GM21529 (cell line): Measurements from ENCODE around the gene ITGBL1.

Source experiments
- ATAC-seq: cut with Tn5 transposase; IDR thresholded peaks from one replicate; pipeline ENCODE4 v1.9.1; 2021; ENCODE audit not compliant: unreplicated experiment

The ITGBL1 gene

GRCh38 chr13:101691341-101691860 is 238.9 kb downstream of the ITGBL1 start:
- no peak for ATAC-seq

GRCh38 chr13:101695870-101696516 is 243.5 kb downstream of the ITGBL1 start:
- ATAC-seq = no peak

GRCh38 chr13:101697745-101698144 is 245.3 kb downstream of the ITGBL1 start:
- no peak for ATAC-seq

GRCh38 chr13:101698400-101698799 is 245.9 kb downstream of the ITGBL1 start:
- ATAC-seq = no peak

GRCh38 chr13:101700598-101700997 is 248.1 kb downstream of the ITGBL1 start:
- ATAC-seq = no peak

GRCh38 chr13:101703081-101703480 is 250.6 kb downstream of the ITGBL1 start:
- ATAC-seq = no peak

GRCh38 chr13:101703838-101704237 is 251.4 kb downstream of the ITGBL1 start:
- no peak for ATAC-seq

- ATAC-seq = no peak
Measured at GRCh38 chr13:101706651-101707050, 254.2 kb downstream of the ITGBL1 start.

GRCh38 chr13:101707659-101708058 is 255.2 kb downstream of the ITGBL1 start:
- ATAC-seq = no peak

GRCh38 chr13:101708115-101708514 is 255.6 kb downstream of the ITGBL1 start:
- ATAC-seq = no peak

GRCh38 chr13:101709952-101710351 is 257.5 kb downstream of the ITGBL1 start:
- ATAC-seq = no peak

GRCh38 chr13:101711307-101712025 is 259.0 kb downstream of the ITGBL1 start:
- ATAC-seq = no peak

GRCh38 chr13:101712026-101712348 is 259.5 kb downstream of the ITGBL1 start:
- ATAC-seq = no peak

GRCh38 chr13:101714195-101714594 is 261.7 kb downstream of the ITGBL1 start:
- no peak for ATAC-seq

GRCh38 chr13:101717353-101717752 is 264.9 kb downstream of the ITGBL1 start:
- ATAC-seq = no peak

GRCh38 chr13:101718496-101718895 is 266.0 kb downstream of the ITGBL1 start:
- ATAC-seq = no peak

- ATAC-seq = no peak
Measured at GRCh38 chr13:101726681-101727080, 274.2 kb downstream of the ITGBL1 start.

GRCh38 chr13:101727118-101727517 is 274.6 kb downstream of the ITGBL1 start:
- ATAC-seq = no peak

- ATAC-seq = no peak
Measured at GRCh38 chr13:101728021-101728420, 275.5 kb downstream of the ITGBL1 start.

- ATAC-seq = no peak
Measured at GRCh38 chr13:101728615-101729014, 276.1 kb downstream of the ITGBL1 start.

- ATAC-seq = no peak
Measured at GRCh38 chr13:101730420-101731000, 278.0 kb downstream of the ITGBL1 start.

GRCh38 chr13:101736566-101736965 is 284.1 kb downstream of the ITGBL1 start:
- ATAC-seq = no peak
